Activated naive CD4-positive, alpha-beta T cell treated with anti-CD3 and anti-CD28 coated beads, Interleukin-2, amount 10 ng/mL, durations not matched to agents 7 days and 5 days (primary cell): ENCODE results near the gene SMCO2.
"Not testable (repeated sequence)": the region's sequence is repeated elsewhere in the genome, so short reads cannot be mapped to it uniquely, and the experiment has no call there.

Experiments used
- CTCF ChIA-PET: fragments of 350-600 bp; sonication (Branson Sonifier 250); formaldehyde crosslinking; loops from one replicate; lab custom pipeline; 2021; ENCODE audit warnings: antibody characterized with exemption; lab: Charles Lee
- DNase-seq: peaks from one replicate; pipeline ENCODE4 v3.0.0-alpha.2; 2020
- H3K27ac Mint-ChIP-seq: one replicate; pipeline ENCODE4 v1.8.0; 2021; ENCODE audit warnings: mild to moderate bottlenecking, moderate library complexity, mixed read lengths
- H3K27me3 Mint-ChIP-seq: one replicate; pipeline ENCODE4 v1.8.0; 2021; ENCODE audit warnings: mild to moderate bottlenecking, mixed read lengths
- H3K36me3 Mint-ChIP-seq: one replicate; pipeline ENCODE4 v1.8.0; 2021; ENCODE audit warnings: mixed read lengths
- H3K4me1 Mint-ChIP-seq: one replicate; pipeline ENCODE4 v1.8.0; 2021; ENCODE audit warnings: mixed read lengths
- H3K4me3 Mint-ChIP-seq: one replicate; pipeline ENCODE4 v1.8.0; 2021; ENCODE audit warnings: mild to moderate bottlenecking, moderate library complexity, mixed read lengths
- H3K9me3 Mint-ChIP-seq: one replicate; pipeline ENCODE4 v1.8.0; 2021; ENCODE audit warnings: mixed read lengths

The SMCO2 gene

GRCh38 chr12:27530157-27530922 is 83.8 kb downstream of the SMCO2 start:
- CTCF ChIA-PET: interaction anchor here (0.6 to 0.9 kb wide), 2 partner anchors 10 to 25 kb away, joined by 3 read pairs; no protein-coding TSS in a partner anchor
- Mint-ChIP-seq H3K4me3 (no peak overlapping the region), H3K36me3 (no peaks in the 10 kb centered on the region), H3K9me3 (no peaks in the 10 kb centered on the region), H3K4me1 (peaks cover 24% of the 10 kb centered on the region), H3K27me3 (peaks cover 12% of the 10 kb centered on the region), H3K27ac (no peak overlapping the region)
- no peak for DNase-seq

GRCh38 chr12:27531896-27532295 is 85.4 kb downstream of the SMCO2 start:
- H3K36me3 Mint-ChIP-seq: peaks cover 2% of the 10 kb centered on the region
- no peaks in the 10 kb centered on the region for H3K9me3 Mint-ChIP-seq
- CTCF ChIA-PET: interaction anchor here (1.0 to 1.5 kb wide), 2 partner anchors 96 to 102 kb away, joined by 3 read pairs; no protein-coding TSS in a partner anchor
- no peak for DNase-seq
- H3K4me3 Mint-ChIP-seq: no peak overlapping the region
- H3K27ac Mint-ChIP-seq: no peak overlapping the region
- peaks cover 31% of the 10 kb centered on the region for H3K4me1 Mint-ChIP-seq
- peaks cover 7% of the 10 kb centered on the region for H3K27me3 Mint-ChIP-seq

GRCh38 chr12:27534060-27534764 is 87.7 kb downstream of the SMCO2 start:
- H3K9me3 Mint-ChIP-seq: no peaks in the 10 kb centered on the region
- H3K27me3 Mint-ChIP-seq: peaks cover 4% of the 10 kb centered on the region
- DNase-seq: peak; percentile 44
- CTCF ChIA-PET: interaction anchor here (0.6 to 1.4 kb wide), 4 partner anchors 10 to 99 kb away, joined by 3 to 5 read pairs (median 4); no protein-coding TSS in a partner anchor
- no peak overlapping the region for H3K4me3 Mint-ChIP-seq
- H3K27ac Mint-ChIP-seq: peak overlapping the region; percentile 65
- H3K36me3 Mint-ChIP-seq: peaks cover 2% of the 10 kb centered on the region
- H3K4me1 Mint-ChIP-seq: peaks cover 31% of the 10 kb centered on the region

- peak overlapping the region; percentile 65 for H3K27ac Mint-ChIP-seq
- DNase-seq: no peak
- H3K27me3 Mint-ChIP-seq: peaks cover 4% of the 10 kb centered on the region
- peaks cover 2% of the 10 kb centered on the region for H3K36me3 Mint-ChIP-seq
- H3K9me3 Mint-ChIP-seq: no peaks in the 10 kb centered on the region
- peak overlapping the region; percentile 16 for H3K4me3 Mint-ChIP-seq
- CTCF ChIA-PET: interaction anchor here (0.6 to 1.4 kb wide), 3 partner anchors 43 to 100 kb away, joined by 3 to 5 read pairs (median 4); no protein-coding TSS in a partner anchor
- H3K4me1 Mint-ChIP-seq: peaks cover 31% of the 10 kb centered on the region
These were observed 88.2 kb downstream of the SMCO2 start for GRCh38 chr12:27534765-27535161.

- no peak for DNase-seq
- Mint-ChIP-seq H3K36me3 (peaks cover 2% of the 10 kb centered on the region), H3K27me3 (peaks cover 4% of the 10 kb centered on the region), H3K4me1 (peaks cover 31% of the 10 kb centered on the region), H3K4me3 (no peak overlapping the region), H3K27ac (no peak overlapping the region), H3K9me3 (no peaks in the 10 kb centered on the region)
- CTCF ChIA-PET: interaction anchor here (1.4 kb wide), 1 partner anchor 100 kb away, joined by 5 read pairs; no protein-coding TSS in a partner anchor
These were observed 88.8 kb downstream of the SMCO2 start for GRCh38 chr12:27535318-27535717.

- H3K27ac Mint-ChIP-seq: no peak overlapping the region
- H3K4me3 Mint-ChIP-seq: no peak overlapping the region
- no peaks in the 10 kb centered on the region for H3K27me3 Mint-ChIP-seq
- H3K9me3 Mint-ChIP-seq: no peaks in the 10 kb centered on the region
- no peak for DNase-seq
- H3K36me3 Mint-ChIP-seq: peaks cover 2% of the 10 kb centered on the region
- CTCF ChIA-PET: no interaction called here
- H3K4me1 Mint-ChIP-seq: peaks cover 31% of the 10 kb centered on the region
These were observed 91.5 kb downstream of the SMCO2 start for GRCh38 chr12:27537855-27538675.

- Mint-ChIP-seq H3K27ac (no peak overlapping the region), H3K27me3 (no peaks in the 10 kb centered on the region), H3K4me3 (no peak overlapping the region), H3K9me3 (no peaks in the 10 kb centered on the region), H3K4me1 (peaks cover 23% of the 10 kb centered on the region), H3K36me3 (peaks cover 2% of the 10 kb centered on the region)
- CTCF ChIA-PET: no interaction called here
- no peak for DNase-seq
These were observed 92.7 kb downstream of the SMCO2 start for GRCh38 chr12:27539191-27539631.

GRCh38 chr12:27541031-27541719 is 94.6 kb downstream of the SMCO2 start:
- Mint-ChIP-seq H3K36me3 (peaks cover 2% of the 10 kb centered on the region), H3K27ac (no peak overlapping the region), H3K9me3 (peaks cover 2% of the 10 kb centered on the region), H3K4me3 (no peak overlapping the region), H3K4me1 (peaks cover 5% of the 10 kb centered on the region), H3K27me3 (no peaks in the 10 kb centered on the region)
- CTCF ChIA-PET: interaction anchor here (0.9 kb wide), 1 partner anchor 11 kb away, joined by 3 read pairs; no protein-coding TSS in a partner anchor
- no peak for DNase-seq

GRCh38 chr12:27542628-27543027 is 96.1 kb downstream of the SMCO2 start:
- DNase-seq: no peak

GRCh38 chr12:27544858-27545257 is 98.3 kb downstream of the SMCO2 start:
- DNase-seq, H3K9me3 Mint-ChIP-seq, CTCF ChIA-PET, H3K4me1 Mint-ChIP-seq, H3K4me3 Mint-ChIP-seq, H3K27ac Mint-ChIP-seq, H3K36me3 Mint-ChIP-seq: not testable (repeated sequence)
- peaks cover 11% of the 10 kb centered on the region for H3K27me3 Mint-ChIP-seq

More at GRCh38 chr12:27542628-27543027, 96.1 kb downstream of the SMCO2 start:
- H3K9me3 Mint-ChIP-seq: peaks cover 2% of the 10 kb centered on the region
- H3K4me1 Mint-ChIP-seq: no peaks in the 10 kb centered on the region
- no peaks in the 10 kb centered on the region for H3K36me3 Mint-ChIP-seq
- H3K27ac Mint-ChIP-seq: no peak overlapping the region
- peaks cover 3% of the 10 kb centered on the region for H3K27me3 Mint-ChIP-seq
- CTCF ChIA-PET: no interaction called here
- H3K4me3 Mint-ChIP-seq: no peak overlapping the region

- no peak overlapping the region for H3K27ac Mint-ChIP-seq
- peaks cover 2% of the 10 kb centered on the region for H3K9me3 Mint-ChIP-seq
- DNase-seq: no peak
- CTCF ChIA-PET: no interaction called here
- no peak overlapping the region for H3K4me3 Mint-ChIP-seq
- peaks cover 3% of the 10 kb centered on the region for H3K4me1 Mint-ChIP-seq
- no peaks in the 10 kb centered on the region for H3K36me3 Mint-ChIP-seq
- peaks cover 14% of the 10 kb centered on the region for H3K27me3 Mint-ChIP-seq
These were observed 99.1 kb downstream of the SMCO2 start for GRCh38 chr12:27545665-27546064.

- CTCF ChIA-PET: no interaction called here
- Mint-ChIP-seq H3K4me1 (peaks cover 3% of the 10 kb centered on the region), H3K9me3 (peaks cover 2% of the 10 kb centered on the region), H3K36me3 (no peaks in the 10 kb centered on the region), H3K4me3 (no peak overlapping the region), H3K27me3 (peaks cover 19% of the 10 kb centered on the region), H3K27ac (no peak overlapping the region)
- no peak for DNase-seq
These were observed 101.1 kb downstream of the SMCO2 start for GRCh38 chr12:27547592-27547991.
